RPMI7951 (cell line): ENCODE results near the gene ELOVL5. TPM values are rescaled to one million over a fixed set of nuclear protein-coding genes. Genes with fewer than 3 reads are reported as not detected.
"Not testable (repeated sequence)": the region's sequence is repeated elsewhere in the genome, so short reads cannot be mapped to it uniquely, and the experiment has no call there.

Experiments used
- DNase-seq: peaks from one replicate; pipeline ENCODE4 v3.0.0-alpha.2; 2012; ENCODE audit warnings: low read depth
- total RNA-seq: library from RNA; depleted of rRNA; stranded (reverse); fragments of >200 nt; shearing (Covaris generic); gene quantifications from 2 replicates; pipeline ENCODE4 v1.2.3, GENCODE V29; 2014; rRNA removed

The ELOVL5 gene, protein sequence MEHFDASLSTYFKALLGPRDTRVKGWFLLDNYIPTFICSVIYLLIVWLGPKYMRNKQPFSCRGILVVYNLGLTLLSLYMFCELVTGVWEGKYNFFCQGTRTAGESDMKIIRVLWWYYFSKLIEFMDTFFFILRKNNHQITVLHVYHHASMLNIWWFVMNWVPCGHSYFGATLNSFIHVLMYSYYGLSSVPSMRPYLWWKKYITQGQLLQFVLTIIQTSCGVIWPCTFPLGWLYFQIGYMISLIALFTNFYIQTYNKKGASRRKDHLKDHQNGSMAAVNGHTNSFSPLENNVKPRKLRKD
- 71.0 and 91.3 TPM in 2 replicates for total RNA-seq

- DNase-seq, result peak; percentile 98
Observed at GRCh38 chr6:53348371-53349208, at the start of gene ELOVL5. ELOVL5 (minus strand) TSS chr6:53348950; CDS start chr6:53295699, 53,251 bp downstream.

DNA sequence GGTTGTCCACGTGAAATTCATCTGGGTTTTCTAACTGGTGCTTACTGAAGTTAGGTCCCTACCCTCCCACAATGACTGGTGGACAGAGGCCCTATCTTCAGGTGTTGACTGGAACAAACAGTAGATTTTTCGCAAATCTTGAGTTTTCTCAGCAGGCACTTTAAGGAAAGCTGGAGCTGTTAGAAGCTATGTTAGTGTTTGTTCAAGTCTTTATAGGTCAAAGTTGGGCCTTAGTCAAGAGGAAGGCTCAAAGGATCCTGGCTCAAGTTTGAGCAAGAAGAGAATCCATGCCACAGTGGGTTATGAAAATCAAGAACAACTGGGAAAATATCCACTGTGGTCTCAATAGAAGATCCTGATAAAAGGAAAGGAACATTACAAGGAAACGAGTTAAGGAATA is 48.5 kb upstream of the ELOVL5 start:
- no peak for DNase-seq

DNA sequence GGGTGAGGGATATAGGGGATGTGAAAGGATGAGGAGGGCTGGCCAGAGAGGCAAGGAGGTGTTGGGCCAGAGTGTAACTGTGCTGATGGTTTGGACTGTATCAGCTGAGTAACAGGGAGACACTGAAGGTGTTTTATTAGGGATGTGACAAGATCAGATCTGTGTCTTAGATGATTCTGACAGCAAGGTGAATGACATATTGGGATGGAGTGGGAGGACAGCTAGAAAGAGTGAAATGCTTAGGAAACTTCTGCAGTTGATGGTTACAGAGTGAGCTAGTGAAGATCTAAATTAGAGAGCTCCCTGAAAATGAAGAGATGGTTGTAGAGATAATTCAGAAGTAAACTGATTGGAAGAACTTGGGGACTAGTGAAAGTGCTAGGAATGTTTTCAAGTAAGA is 47.2 kb upstream of the ELOVL5 start:
- no peak for DNase-seq

DNA sequence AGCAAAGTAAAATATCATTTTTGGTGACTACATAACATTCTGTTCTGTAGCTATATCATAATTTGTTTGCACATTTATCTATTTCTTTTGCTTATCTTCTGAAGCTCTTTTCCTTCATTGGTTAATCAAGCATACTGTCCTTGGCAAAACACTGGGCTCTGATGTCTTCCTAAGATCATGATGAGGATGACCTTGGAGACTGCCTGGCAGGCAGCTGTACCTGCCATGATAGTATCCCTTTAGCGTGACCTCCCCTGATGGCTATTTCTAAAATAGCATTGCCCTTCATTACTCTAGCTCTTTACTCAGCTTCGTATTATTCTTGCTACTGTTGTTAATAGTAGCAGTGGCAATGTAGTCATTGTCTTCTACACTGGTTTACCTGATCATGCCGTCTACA is 46.0 kb upstream of the ELOVL5 start:
- no peak for DNase-seq

GRCh38 chr6:53391170-53391569 is 42.4 kb upstream of the ELOVL5 start:
- no peak for DNase-seq

GRCh38 chr6:53390010-53390409 is 41.3 kb upstream of the ELOVL5 start:
- DNase-seq, result no peak

DNA sequence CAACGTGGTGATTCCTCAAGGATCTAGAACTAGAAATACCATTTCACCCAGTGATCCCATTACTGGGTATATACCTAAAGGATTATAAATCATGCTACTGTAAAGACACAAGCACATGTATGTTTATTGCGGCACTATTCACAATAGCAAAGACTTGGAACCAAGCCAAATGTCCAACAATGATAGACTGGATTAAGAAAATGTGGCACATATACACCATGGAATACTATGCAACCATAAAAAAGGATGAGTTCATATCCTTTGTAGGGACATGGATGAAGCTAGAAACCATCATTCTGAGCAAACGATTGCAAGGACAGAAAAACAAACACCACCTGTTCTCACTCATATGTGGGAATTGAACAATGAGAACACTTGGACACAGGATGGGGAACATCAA is 39.9 kb upstream of the ELOVL5 start:
- not testable (repeated sequence) for DNase-seq

DNA sequence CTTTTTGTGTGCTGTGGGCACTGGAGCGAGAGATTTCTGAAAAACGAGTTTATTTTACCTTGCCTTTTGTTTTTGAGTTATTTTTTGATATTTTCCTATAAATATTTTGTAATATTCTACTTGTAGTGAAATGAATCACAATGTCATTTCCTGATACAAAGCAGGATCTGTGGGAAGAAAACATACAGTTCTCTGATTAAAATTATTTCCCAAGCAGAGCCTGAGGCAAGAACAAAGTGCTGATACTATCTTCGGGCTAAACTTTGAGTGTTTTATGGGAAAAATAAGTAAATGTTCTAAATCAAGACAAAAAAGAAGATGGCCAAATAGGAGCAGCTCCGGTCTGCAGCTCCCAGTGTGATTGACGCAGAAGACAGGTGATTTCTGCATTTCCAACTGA is 33.7 kb upstream of the ELOVL5 start:
- DNase-seq, result no peak

GRCh38 chr6:53378208-53378607 is 29.5 kb upstream of the ELOVL5 start:
- DNase-seq, result no peak

- no peak for DNase-seq
Observed at GRCh38 chr6:53377793-53378192, 29.0 kb upstream of the ELOVL5 start.

- no peak for DNase-seq
Observed at GRCh38 chr6:53377289-53377688, 28.5 kb upstream of the ELOVL5 start.

- no peak for DNase-seq
Observed at GRCh38 chr6:53376661-53377226, 28.0 kb upstream of the ELOVL5 start.

GRCh38 chr6:53375847-53376246 is 27.1 kb upstream of the ELOVL5 start:
- DNase-seq, result no peak

DNA sequence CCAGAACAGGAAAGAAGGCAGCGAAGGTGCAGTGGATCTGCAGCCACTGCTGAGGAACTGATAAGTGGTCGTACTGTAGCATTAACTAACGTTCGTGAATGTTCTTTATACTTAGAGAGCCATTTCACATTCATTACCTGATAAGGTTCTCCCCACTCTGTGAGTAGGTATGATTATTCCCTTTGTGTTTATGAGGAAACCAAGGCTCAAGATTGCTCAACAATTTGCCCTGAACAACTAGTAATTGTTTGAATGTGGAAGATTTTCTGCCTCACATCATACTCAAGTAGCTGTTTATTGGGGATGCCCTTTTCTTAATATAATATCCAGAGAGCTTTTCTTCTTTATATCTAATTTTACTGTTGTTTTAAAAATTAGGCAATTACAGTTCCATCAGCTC is 24.9 kb upstream of the ELOVL5 start:
- no peak for DNase-seq

GRCh38 chr6:53369876-53370515 is 21.2 kb upstream of the ELOVL5 start:
- DNase-seq, result no peak

DNA sequence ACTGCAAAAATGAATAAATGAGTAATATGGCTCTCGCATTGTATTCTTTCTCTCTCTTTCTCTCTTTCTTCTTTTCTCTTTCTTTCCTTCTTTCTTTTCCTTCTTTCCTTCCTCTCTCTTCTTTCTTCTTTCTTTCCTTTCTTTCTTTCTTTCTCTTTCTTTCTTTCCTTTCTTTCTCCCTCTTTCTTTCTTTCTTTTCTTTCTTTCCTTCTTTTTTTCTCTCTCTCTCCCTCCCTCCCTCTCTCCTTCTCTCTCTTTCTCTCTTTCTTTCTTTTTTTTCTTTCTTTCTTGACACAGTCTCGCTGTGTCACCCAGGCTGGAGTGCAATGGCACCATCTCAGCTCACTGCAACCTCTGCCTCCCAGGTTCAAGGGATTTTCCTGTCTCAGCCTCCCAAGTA is 20.3 kb upstream of the ELOVL5 start:
- DNase-seq, result no peak

DNA sequence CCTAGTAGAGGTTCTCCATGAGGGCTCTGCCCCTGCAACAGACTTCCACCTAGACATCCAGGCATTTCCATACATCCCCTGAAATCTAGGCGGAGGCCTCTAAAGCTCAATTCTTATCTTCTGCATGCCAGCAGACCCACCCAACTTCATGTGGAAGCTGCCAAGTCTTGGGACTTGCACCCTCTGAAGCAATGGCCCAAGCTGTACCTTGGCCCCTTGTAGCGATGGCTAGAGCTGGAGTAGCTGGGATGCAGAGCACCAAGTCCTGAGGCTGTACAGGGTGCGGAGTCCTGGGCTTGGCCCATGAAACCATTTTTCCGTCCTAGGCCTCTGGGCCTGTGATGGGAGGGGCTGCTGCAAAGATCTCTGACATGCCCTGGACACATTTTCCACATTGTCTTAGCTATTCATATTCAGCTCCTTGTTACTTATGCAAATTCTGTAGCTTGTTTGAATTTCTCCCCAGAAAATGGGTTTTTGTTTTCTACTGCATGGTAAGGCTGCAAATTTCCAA is 17.4 kb upstream of the ELOVL5 start:
- no peak for DNase-seq

DNA sequence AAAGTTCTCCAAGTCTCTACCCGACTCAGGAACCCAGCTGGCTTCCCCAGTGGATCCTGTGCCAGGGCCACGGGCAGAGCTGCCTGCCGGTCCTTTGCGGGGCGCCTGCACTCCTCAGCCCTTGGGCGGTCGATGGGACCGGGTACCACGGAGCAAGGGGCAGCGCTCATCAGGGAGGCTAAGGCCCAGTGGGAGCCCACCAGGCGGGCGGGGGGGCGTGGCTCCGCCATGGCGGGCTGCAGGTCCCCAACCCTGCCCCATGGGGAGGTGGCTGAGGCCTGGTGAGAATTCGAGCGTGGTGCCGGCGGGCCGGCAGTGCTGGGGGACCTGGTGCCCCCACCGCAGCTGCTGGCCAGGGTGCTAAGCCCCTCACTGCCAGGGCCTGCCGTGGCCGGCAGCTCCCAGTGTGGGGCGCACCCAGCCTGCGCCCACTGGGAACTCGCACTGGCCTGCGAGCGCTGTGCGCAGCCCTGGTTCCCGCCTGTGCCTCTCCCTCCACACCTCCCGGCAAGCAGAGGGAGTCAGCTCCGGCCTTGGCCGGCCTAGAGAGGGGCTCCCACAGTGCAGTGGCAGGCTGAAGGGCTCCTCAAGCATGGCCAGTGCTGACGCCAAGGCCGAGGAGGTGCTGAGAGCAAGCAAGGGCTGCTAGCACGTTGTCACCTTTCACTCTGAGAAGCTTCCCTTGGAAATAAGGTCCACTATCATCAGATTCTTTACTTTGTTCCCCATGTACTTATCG is 14.8 kb upstream of the ELOVL5 start:
- DNase-seq, result no peak

DNA sequence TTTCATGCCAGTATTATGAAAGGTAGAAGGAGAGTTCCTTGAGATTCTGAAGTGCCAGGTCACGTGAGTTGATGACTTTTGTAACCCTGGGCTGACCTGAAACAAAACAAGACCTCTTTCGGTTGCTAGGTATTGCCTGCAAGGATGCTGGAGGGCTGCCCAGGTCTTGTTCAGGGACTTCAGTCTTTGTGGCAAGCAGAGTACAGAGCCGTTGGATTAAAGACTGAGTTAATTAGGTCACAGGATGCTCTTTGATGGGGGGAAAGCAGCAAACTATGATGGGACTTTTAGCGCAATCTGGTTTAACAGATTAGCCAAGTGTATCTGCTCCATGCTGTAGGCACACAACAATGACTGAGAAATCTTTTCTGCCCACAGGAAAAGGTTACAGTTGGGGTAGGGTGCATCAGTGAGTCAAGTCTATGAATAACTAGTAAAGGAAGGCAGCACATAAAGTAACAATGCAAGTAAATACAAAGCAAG is 12.8 kb upstream of the ELOVL5 start:
- DNase-seq, result peak; percentile 15

- DNase-seq, result peak; percentile 24
Observed at GRCh38 chr6:53360093-53360912, 11.6 kb upstream of the ELOVL5 start.

- DNase-seq, result no peak
Observed at GRCh38 chr6:53359843-53360092, 11.0 kb upstream of the ELOVL5 start.
